HEK293 (cell line): ENCODE measurements around the gene METTL8.

ENCODE experiments used
- CTCF ChIA-PET: fragments of 350-600 bp; formaldehyde crosslinking; extraction: SDS; loops from one replicate; lab custom pipeline; 2021; ENCODE audit warnings: antibody characterized with exemption; lab: Yijun Ruan, JAX
- POLR2A ChIA-PET: fragments of 300-600 bp; formaldehyde crosslinking; extraction: SDS; loops from one replicate; lab custom pipeline; 2020; ENCODE audit warnings: antibody characterized with exemption, inconsistent platforms; lab: Yijun Ruan, JAX
- H3K27ac ChIP-seq: fragments of 200-500 bp; sonication (Bioruptor generic); 2 replicates; pipeline ENCODE4 v1.5.1; 2014; ENCODE audit warnings: low read depth, low read length, control low read depth, inconsistent platforms; ENCODE audit errors: extremely low read depth
- H3K36me3 ChIP-seq, 2 experiments: fragments of 200-500 bp in 1 of 2; sonication (Bioruptor generic) in 1 of 2; 1 replicate in 1 of 2; 2 replicates in 1 of 2; pipeline ENCODE4 v1.5.1; 2014 to 2017; ENCODE audit warnings: inconsistent platforms in 2 of 2, low read length in 2 of 2; ENCODE audit not compliant: control insufficient read depth in 2 of 2, insufficient read depth in 1 of 2
- H3K4me1 ChIP-seq: fragments of 200-500 bp; sonication (Bioruptor generic); 2 replicates; pipeline ENCODE4 v1.5.1; 2014; ENCODE audit warnings: mild to moderate bottlenecking, low read length, inconsistent platforms; ENCODE audit not compliant: control insufficient read depth, insufficient read depth
- H3K4me3 ChIP-seq: 2 replicates; pipeline ENCODE4 v1.5.1; 2011; ENCODE audit warnings: low read depth, mild to moderate bottlenecking, control low read depth, low read length, moderate library complexity
- H3K9me3 ChIP-seq: fragments of 200-500 bp; sonication (Bioruptor generic); 2 replicates; pipeline ENCODE4 v1.5.1; 2014; ENCODE audit warnings: low read depth, low read length, inconsistent platforms; ENCODE audit not compliant: control insufficient read depth, insufficient read depth
- FEZF1 ChIP-seq: fragments of 450-650 bp; formaldehyde crosslinking; IDR thresholded peaks from 2 replicates; pipeline ENCODE4 v1.5.1; 2016; ENCODE audit warnings: missing biosample characterization, missing genetic modification characterization
- GLI2 ChIP-seq: fragments of 450-650 bp; formaldehyde crosslinking; IDR thresholded peaks from 2 replicates; pipeline ENCODE4; 2017; ENCODE audit warnings: missing biosample characterization, missing genetic modification characterization, low read depth, borderline replicate concordance
- MZF1 ChIP-seq: fragments of 450-650 bp; formaldehyde crosslinking; IDR thresholded peaks from 2 replicates; pipeline ENCODE4 v1.5.1; 2017; ENCODE audit warnings: missing biosample characterization, missing genetic modification characterization, borderline replicate concordance
- ZNF148 ChIP-seq: fragments of 450-650 bp; formaldehyde crosslinking; IDR thresholded peaks from 2 replicates; pipeline ENCODE4 v1.5.0; 2017; ENCODE audit warnings: missing biosample characterization, missing genetic modification characterization, borderline replicate concordance
- ZNF16 ChIP-seq: fragments of 450-650 bp; formaldehyde crosslinking; IDR thresholded peaks from 2 replicates; pipeline ENCODE4 v1.5.1; 2016; ENCODE audit warnings: low read depth, missing biosample characterization, missing genetic modification characterization
- ZNF2 ChIP-seq: fragments of 450-650 bp; formaldehyde crosslinking; IDR thresholded peaks from 2 replicates; pipeline ENCODE4 v1.5.1; 2016; ENCODE audit warnings: missing biosample characterization, missing genetic modification characterization
- ZNF221 ChIP-seq: fragments of 450-650 bp; formaldehyde crosslinking; IDR thresholded peaks from 2 replicates; pipeline ENCODE4 v1.5.1; 2017; ENCODE audit warnings: missing biosample characterization, missing genetic modification characterization, borderline replicate concordance
- ZNF266 ChIP-seq: fragments of 450-650 bp; formaldehyde crosslinking; IDR thresholded peaks from 2 replicates; pipeline ENCODE4 v1.5.1; 2016; ENCODE audit warnings: missing biosample characterization, missing genetic modification characterization, low read depth
- ZNF280C ChIP-seq: fragments of 450-650 bp; formaldehyde crosslinking; IDR thresholded peaks from 2 replicates; pipeline ENCODE4 v1.5.1; 2016; ENCODE audit warnings: missing biosample characterization, missing genetic modification characterization
- ZNF341 ChIP-seq: fragments of 450-650 bp; formaldehyde crosslinking; IDR thresholded peaks from 2 replicates; pipeline ENCODE4; 2016; ENCODE audit warnings: low read depth, missing biosample characterization, missing genetic modification characterization
- ZNF354C ChIP-seq: fragments of 450-650 bp; formaldehyde crosslinking; IDR thresholded peaks from 2 replicates; pipeline ENCODE4 v1.5.1; 2016; ENCODE audit warnings: missing biosample characterization, missing genetic modification characterization, low read depth, borderline replicate concordance
- ZNF416 ChIP-seq: fragments of 450-650 bp; formaldehyde crosslinking; IDR thresholded peaks from 2 replicates; pipeline ENCODE4 v1.5.1; 2016; ENCODE audit warnings: missing biosample characterization, missing genetic modification characterization
- ZNF433 ChIP-seq: fragments of 450-650 bp; formaldehyde crosslinking; IDR thresholded peaks from 2 replicates; pipeline ENCODE4 v1.5.1; 2016; ENCODE audit warnings: missing biosample characterization, missing genetic modification characterization, low read depth
- ZNF660 ChIP-seq: fragments of 450-650 bp; IDR thresholded peaks from 2 replicates; pipeline ENCODE4 v1.5.1; 2018; ENCODE audit warnings: missing biosample characterization, mild to moderate bottlenecking, missing genetic modification characterization
- ZNF776 ChIP-seq: fragments of 450-650 bp; formaldehyde crosslinking; IDR thresholded peaks from 2 replicates; pipeline ENCODE4 v1.5.0; 2017; ENCODE audit warnings: missing biosample characterization, missing genetic modification characterization, borderline replicate concordance
- TF ChIP-seq, protein P1 (sequence below): fragments of 450-650 bp; formaldehyde crosslinking; IDR thresholded peaks from 2 replicates; pipeline ENCODE4 v1.5.1; 2016; ENCODE audit warnings: missing biosample characterization, missing genetic modification characterization
- TF ChIP-seq, protein P2 (sequence below): fragments of 450-650 bp; formaldehyde crosslinking; IDR thresholded peaks from 2 replicates; pipeline ENCODE4 v1.5.1; 2016; ENCODE audit warnings: missing biosample characterization, missing genetic modification characterization
- TF ChIP-seq, protein P3 (sequence below): fragments of 450-650 bp; formaldehyde crosslinking; IDR thresholded peaks from 2 replicates; pipeline ENCODE4 v1.5.1; 2017; ENCODE audit warnings: missing biosample characterization, missing genetic modification characterization

METTL8 gene

DNA sequence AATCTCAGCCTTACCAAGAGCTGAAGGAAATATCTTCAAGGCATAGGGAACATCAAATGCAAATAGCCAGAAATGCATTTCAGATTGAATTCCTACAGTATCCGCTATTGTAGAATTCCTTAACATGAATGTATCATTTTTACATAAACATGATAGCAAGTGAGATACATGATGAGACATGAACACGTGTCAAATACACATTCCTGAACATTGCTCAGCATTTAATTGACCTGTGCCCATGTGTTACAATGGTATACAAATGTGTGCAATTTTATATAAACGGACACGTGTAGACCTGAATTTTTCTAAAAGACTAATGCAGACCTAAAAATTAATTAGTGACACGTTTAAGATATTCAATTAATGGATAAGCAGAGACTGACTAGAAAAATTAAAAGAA, 140.1 kb downstream of the METTL8 start:
- Histone ChIP-seq H3K4me3 (no peak overlapping the region), H3K36me3 (no peaks in the 10 kb centered on the region), H3K9me3 (no peaks in the 10 kb centered on the region), H3K27ac (no peak overlapping the region), H3K4me1 (no peaks in the 10 kb centered on the region)
- no peak for TF ChIP-seq ZNF354C
- TF ChIP-seq, protein P1, sequence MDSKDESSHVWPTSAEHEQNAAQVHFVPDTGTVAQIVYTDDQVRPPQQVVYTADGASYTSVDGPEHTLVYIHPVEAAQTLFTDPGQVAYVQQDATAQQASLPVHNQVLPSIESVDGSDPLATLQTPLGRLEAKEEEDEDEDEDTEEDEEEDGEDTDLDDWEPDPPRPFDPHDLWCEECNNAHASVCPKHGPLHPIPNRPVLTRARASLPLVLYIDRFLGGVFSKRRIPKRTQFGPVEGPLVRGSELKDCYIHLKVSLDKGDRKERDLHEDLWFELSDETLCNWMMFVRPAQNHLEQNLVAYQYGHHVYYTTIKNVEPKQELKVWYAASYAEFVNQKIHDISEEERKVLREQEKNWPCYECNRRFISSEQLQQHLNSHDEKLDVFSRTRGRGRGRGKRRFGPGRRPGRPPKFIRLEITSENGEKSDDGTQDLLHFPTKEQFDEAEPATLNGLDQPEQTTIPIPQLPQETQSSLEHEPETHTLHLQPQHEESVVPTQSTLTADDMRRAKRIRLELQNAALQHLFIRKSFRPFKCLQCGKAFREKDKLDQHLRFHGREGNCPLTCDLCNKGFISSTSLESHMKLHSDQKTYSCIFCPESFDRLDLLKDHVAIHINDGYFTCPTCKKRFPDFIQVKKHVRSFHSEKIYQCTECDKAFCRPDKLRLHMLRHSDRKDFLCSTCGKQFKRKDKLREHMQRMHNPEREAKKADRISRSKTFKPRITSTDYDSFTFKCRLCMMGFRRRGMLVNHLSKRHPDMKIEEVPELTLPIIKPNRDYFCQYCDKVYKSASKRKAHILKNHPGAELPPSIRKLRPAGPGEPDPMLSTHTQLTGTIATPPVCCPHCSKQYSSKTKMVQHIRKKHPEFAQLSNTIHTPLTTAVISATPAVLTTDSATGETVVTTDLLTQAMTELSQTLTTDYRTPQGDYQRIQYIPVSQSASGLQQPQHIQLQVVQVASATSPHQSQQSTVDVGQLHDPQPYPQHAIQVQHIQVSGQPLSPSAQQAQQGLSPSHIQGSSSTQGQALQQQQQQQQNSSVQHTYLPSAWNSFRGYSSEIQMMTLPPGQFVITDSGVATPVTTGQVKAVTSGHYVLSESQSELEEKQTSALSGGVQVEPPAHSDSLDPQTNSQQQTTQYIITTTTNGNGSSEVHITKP (tag by site-specific recombination), result no peak
- TF ChIP-seq ZNF416, result no peak
- TF ChIP-seq ZNF148 (tag by site-specific recombination), result no peak
- TF ChIP-seq ZNF16, result no peak
- TF ChIP-seq FEZF1, result no peak
- TF ChIP-seq ZNF341 (tag by site-specific recombination), result no peak
- no peak for TF ChIP-seq MZF1 (tag by site-specific recombination)
- TF ChIP-seq ZNF266 (tag by site-specific recombination), result no peak
- TF ChIP-seq ZNF2 (tag by site-specific recombination), result no peak
- TF ChIP-seq, protein P2, sequence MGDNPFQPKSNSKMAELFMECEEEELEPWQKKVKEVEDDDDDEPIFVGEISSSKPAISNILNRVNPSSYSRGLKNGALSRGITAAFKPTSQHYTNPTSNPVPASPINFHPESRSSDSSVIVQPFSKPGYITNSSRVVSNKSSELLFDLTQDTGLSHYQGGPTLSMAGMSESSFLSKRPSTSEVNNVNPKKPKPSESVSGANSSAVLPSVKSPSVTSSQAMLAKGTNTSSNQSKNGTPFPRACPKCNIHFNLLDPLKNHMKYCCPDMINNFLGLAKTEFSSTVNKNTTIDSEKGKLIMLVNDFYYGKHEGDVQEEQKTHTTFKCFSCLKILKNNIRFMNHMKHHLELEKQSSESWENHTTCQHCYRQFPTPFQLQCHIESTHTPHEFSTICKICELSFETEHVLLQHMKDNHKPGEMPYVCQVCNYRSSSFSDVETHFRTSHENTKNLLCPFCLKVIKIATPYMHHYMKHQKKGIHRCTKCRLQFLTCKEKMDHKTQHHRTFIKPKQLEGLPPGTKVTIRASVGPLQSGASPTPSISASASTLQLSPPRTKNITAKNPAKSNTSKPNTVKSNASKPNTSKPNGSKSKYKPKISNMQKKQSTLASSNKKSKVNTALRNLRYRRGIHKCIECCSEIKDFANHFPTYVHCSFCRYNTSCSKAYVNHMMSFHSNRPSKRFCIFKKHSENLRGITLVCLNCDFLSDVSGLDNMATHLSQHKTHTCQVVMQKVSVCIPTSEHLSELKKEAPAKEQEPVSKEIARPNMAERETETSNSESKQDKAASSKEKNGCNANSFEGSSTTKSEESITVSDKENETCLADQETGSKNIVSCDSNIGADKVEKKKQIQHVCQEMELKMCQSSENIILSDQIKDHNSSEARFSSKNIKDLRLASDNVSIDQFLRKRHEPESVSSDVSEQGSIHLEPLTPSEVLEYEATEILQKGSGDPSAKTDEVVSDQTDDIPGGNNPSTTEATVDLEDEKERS (tag by site-specific recombination), result no peak
- ChIA-PET POLR2A (no interaction called here), CTCF (no interaction called here)

GRCh38 chr2:171289991-171290390, 143.8 kb downstream of the METTL8 start:
- Histone ChIP-seq H3K4me1 (peaks cover 4% of the 10 kb centered on the region; the same call in 1 of the 2 replicates), H3K4me3 (no peak overlapping the region), H3K27ac (no peak overlapping the region), H3K9me3 (no peaks in the 10 kb centered on the region), H3K36me3 (no peaks in the 10 kb centered on the region)
- CTCF ChIA-PET, result no interaction called here
- POLR2A ChIA-PET, result no interaction called here
- TF ChIP-seq ZNF221 (tag by site-specific recombination) (no peak), ZNF660 (tag by site-specific recombination) (no peak), ZNF280C (no peak), ZNF433 (tag by site-specific recombination) (no peak), ZNF776 (no peak), ZNF266 (tag by site-specific recombination) (no peak), GLI2 (tag by site-specific recombination) (no peak)
- TF ChIP-seq, protein P3, sequence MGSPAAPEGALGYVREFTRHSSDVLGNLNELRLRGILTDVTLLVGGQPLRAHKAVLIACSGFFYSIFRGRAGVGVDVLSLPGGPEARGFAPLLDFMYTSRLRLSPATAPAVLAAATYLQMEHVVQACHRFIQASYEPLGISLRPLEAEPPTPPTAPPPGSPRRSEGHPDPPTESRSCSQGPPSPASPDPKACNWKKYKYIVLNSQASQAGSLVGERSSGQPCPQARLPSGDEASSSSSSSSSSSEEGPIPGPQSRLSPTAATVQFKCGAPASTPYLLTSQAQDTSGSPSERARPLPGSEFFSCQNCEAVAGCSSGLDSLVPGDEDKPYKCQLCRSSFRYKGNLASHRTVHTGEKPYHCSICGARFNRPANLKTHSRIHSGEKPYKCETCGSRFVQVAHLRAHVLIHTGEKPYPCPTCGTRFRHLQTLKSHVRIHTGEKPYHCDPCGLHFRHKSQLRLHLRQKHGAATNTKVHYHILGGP (tag by site-specific recombination), result no peak
